Measurements from ENCODE around the gene ANKMY1. TPM values are rescaled to one million over a fixed set of nuclear protein-coding genes. Genes with fewer than 3 reads are reported as not detected.

The ANKMY1 gene
- total and polyA plus RNA-seq, 4 donors, result 9.3 to 34.8 (median 14.8) TPM

DNA sequence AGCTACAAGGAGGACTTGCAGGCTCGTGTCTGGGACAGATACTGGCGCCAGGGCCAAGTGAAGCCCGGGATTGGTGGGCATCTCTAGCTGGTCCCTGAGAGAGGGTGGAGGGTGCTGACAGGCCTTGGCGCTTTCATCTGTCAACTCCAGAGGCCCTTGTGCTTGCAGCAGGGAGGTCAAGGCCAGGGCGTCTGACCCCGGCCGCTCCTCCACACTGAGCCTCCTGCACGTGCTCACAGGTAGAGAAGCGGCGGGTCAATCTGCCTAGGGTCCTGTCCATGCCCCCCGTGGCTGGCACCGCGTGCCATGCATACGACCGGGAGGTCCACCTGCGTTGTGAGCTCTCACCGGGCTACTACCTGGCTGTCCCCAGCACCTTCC is 38.3 kb upstream of the ANKMY1 start:
- 95 to 96% methylated on average over 17 of the region's 17 CpGs for WGBS, 2 donors
- Histone ChIP-seq H3K9ac (ENCODE audit: insufficient read depth in 1 of 2, low read length in 2 of 2) (no peak overlapping the region), H3K4me3 (no peak overlapping the region), H3K27ac (ENCODE audit: low read depth in 1 of 2, low read length in 1 of 2) (no peak overlapping the region), H3K27me3 (ENCODE audit: control insufficient read depth in 3 of 3, insufficient read depth in 3 of 3, low read length in 2 of 3) (no peaks in the 10 kb centered on the region), H3K36me3 (ENCODE audit: control insufficient read depth in 4 of 4, insufficient read depth in 4 of 4, low read length in 4 of 4) (peaks cover 0 to 63% (median 1%) of the 10 kb centered on the region in 4 donors), H3K9me3 (ENCODE audit: control insufficient read depth in 4 of 4, insufficient read depth in 3 of 4, low read length in 3 of 4) (no peaks in the 10 kb centered on the region), H3K4me1 (ENCODE audit: control insufficient read depth in 5 of 5, insufficient read depth in 5 of 5, low read length in 5 of 5) (peaks cover 0 to 16% (median 0%) of the 10 kb centered on the region in 5 donors)
- TF ChIP-seq, protein P1, sequence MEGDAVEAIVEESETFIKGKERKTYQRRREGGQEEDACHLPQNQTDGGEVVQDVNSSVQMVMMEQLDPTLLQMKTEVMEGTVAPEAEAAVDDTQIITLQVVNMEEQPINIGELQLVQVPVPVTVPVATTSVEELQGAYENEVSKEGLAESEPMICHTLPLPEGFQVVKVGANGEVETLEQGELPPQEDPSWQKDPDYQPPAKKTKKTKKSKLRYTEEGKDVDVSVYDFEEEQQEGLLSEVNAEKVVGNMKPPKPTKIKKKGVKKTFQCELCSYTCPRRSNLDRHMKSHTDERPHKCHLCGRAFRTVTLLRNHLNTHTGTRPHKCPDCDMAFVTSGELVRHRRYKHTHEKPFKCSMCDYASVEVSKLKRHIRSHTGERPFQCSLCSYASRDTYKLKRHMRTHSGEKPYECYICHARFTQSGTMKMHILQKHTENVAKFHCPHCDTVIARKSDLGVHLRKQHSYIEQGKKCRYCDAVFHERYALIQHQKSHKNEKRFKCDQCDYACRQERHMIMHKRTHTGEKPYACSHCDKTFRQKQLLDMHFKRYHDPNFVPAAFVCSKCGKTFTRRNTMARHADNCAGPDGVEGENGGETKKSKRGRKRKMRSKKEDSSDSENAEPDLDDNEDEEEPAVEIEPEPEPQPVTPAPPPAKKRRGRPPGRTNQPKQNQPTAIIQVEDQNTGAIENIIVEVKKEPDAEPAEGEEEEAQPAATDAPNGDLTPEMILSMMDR (IDR thresholded peaks at IDR 0.05; ENCODE audit: control extremely low read depth, extremely low read depth), result no peak
- DNase-seq (no peak), ATAC-seq (ENCODE audit: insufficient read depth, low FRiP score) (no peak)

DNA sequence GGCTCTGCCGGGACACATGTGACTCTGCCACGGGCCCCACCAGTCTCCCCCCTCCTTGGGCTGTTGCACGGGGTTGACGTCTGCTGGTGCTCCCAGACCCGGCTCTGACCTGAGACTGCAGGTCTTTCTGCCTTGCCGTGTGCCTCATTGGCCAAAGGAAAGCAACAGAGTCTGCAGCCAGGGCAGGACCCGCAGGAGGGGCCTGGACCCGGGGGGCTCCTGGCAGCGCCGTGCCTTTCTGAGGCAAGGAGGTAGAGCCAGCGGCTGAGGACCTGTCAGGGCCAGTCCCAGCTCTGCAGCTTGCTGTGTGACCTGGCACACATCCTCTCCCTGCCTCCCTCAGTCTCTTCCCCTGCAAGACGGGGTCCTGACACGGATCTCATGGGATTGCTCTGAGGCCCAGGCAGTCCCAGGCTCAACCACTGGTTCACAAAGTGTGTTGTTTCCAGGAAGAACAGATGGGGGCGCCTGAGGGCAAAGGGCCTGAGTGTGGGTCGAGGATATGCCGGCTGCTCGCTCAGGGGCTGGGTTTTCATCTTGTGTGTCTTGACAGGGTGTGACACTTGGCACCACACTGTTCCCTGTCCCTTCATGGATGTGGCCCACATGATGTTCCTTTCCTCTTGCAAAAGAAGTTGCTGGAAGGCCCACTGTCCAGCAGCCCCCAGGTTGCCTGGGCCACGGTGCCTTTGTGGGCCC is 37.7 kb upstream of the ANKMY1 start:
- Histone ChIP-seq H3K27ac (ENCODE audit: low read depth in 1 of 2, low read length in 1 of 2) (no peak overlapping the region), H3K4me1 (ENCODE audit: control insufficient read depth in 5 of 5, insufficient read depth in 5 of 5, low read length in 5 of 5) (peaks cover 0 to 16% (median 0%) of the 10 kb centered on the region in 5 donors), H3K9me3 (ENCODE audit: control insufficient read depth in 4 of 4, insufficient read depth in 3 of 4, low read length in 3 of 4) (no peaks in the 10 kb centered on the region), H3K9ac (ENCODE audit: insufficient read depth in 1 of 2, low read length in 2 of 2) (no peak overlapping the region), H3K4me3 (no peak overlapping the region), H3K27me3 (ENCODE audit: control insufficient read depth in 3 of 3, insufficient read depth in 3 of 3, low read length in 2 of 3) (no peaks in the 10 kb centered on the region), H3K36me3 (ENCODE audit: control insufficient read depth in 4 of 4, insufficient read depth in 4 of 4, low read length in 4 of 4) (peaks cover 0 to 69% (median 4%) of the 10 kb centered on the region in 4 donors)
- DNase-seq, result peak in 1 of 3 donors; percentile 22
- TF ChIP-seq, protein P1 (IDR thresholded peaks at IDR 0.05; ENCODE audit: control extremely low read depth, extremely low read depth), result no peak
- 76 to 81% methylated on average over 18 of the region's 18 CpGs for WGBS, 2 donors
- ATAC-seq (ENCODE audit: insufficient read depth, low FRiP score), result no peak

DNA sequence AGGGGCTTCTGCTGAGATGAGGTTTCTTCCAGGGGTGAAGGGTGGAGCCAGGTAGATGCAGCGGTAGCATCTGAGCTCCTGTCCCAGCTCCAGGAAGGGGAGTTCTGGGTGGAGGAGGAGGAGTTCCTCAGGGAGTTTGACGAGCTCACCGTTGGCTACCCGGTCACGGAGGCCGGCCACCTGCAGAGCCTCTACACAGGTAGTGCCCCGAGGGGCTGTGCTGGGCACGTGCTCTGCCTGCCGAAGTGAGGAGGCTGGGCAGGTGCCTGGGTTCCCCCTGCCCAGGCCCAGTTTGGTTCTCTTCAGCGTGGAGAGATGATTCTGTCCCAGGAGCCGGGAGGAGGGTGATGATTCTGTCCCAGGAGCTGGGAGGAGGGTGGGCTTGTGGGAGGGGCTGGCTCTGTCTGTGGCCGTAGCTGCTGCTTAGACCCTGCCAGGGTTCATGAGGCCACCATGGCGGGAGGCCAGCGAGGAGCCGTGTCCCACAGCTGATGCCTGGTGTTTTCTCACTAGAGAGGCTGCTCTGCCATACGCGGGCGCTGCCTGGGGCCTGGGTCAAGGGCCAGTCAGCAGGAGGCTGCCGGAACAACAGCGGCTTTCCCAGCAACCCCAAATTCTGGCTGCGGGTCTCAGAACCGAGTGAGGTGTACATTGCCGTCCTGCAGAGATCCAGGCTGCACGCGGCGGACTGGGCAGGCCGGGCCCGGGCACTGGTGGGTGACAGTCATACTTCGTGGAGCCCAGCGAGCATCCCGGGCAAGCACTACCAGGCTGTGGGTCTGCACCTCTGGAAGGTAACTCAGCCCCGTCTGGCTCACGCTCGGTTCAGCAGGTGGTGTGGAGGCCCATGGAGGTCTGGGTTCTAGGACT is 37.0 kb upstream of the ANKMY1 start:
- no peaks in the 10 kb centered on the region for H3K9me3 ChIP-seq (ENCODE audit: control insufficient read depth in 4 of 4, insufficient read depth in 3 of 4, low read length in 3 of 4)
- H3K36me3 ChIP-seq (ENCODE audit: control insufficient read depth in 4 of 4, insufficient read depth in 4 of 4, low read length in 4 of 4), result peaks cover 0 to 75% (median 4%) of the 10 kb centered on the region in 4 donors
- no peak overlapping the region for H3K9ac ChIP-seq (ENCODE audit: insufficient read depth in 1 of 2, low read length in 2 of 2)

More for the DNA sequence above, 37.0 kb upstream of the ANKMY1 start:
- ATAC-seq (ENCODE audit: insufficient read depth, low FRiP score), result no peak
- WGBS, 2 donors, result 90 to 93% methylated on average over 34 of the region's 34 CpGs
- no peak overlapping the region for H3K4me3 ChIP-seq
- DNase-seq, result peak in 1 of 3 donors; percentile 54
- H3K27me3 ChIP-seq (ENCODE audit: control insufficient read depth in 3 of 3, insufficient read depth in 3 of 3, low read length in 2 of 3), result no peaks in the 10 kb centered on the region
- no peak overlapping the region for H3K27ac ChIP-seq (ENCODE audit: low read depth in 1 of 2, low read length in 1 of 2)
- TF ChIP-seq, protein P1 (IDR thresholded peaks at IDR 0.05; ENCODE audit: control extremely low read depth, extremely low read depth), result no peak
- peaks cover 0 to 16% (median 0%) of the 10 kb centered on the region in 5 donors for H3K4me1 ChIP-seq (ENCODE audit: control insufficient read depth in 5 of 5, insufficient read depth in 5 of 5, low read length in 5 of 5)
